HepG2 (cell line): ENCODE data around the gene RRBP1. TPM values are rescaled to one million over a fixed set of nuclear protein-coding genes. Genes with fewer than 3 reads are reported as not detected.

Experiments used
- CREB3 ChIP-seq: sonication (generic); formaldehyde crosslinking; IDR thresholded peaks from 2 replicates; pipeline ENCODE4 v1.5.0; 2020; ENCODE audit warnings: missing genetic modification reagents
- GABPA ChIP-seq, 2 experiments: IDR thresholded peaks; 2 replicates each; pipeline ENCODE4 v1.6.1; 2011 to 2016; ENCODE audit warnings: low read depth in 2 of 2, low read length in 1 of 2, missing biosample characterization in 1 of 2, missing genetic modification characterization in 1 of 2
- HMGXB4 ChIP-seq, 2 experiments: sonication (generic) in 1 of 2; formaldehyde crosslinking in 1 of 2; IDR thresholded peaks; 2 replicates each; pipeline versions ENCODE4 v1.4.0 to v1.6.1; 2018 to 2020; ENCODE audit warnings: missing genetic modification reagents in 2 of 2, borderline replicate concordance in 1 of 2, low read depth in 1 of 2, mild to moderate bottlenecking in 1 of 2, missing biosample characterization in 1 of 2
- JUN ChIP-seq: sonication (generic); formaldehyde crosslinking; IDR thresholded peaks from 2 replicates; pipeline ENCODE4 v1.4.0; 2020; ENCODE audit warnings: mild to moderate bottlenecking, missing genetic modification reagents
- KAT8 ChIP-seq: IDR thresholded peaks from 2 replicates; pipeline ENCODE4 v1.6.1; 2016; ENCODE audit warnings: missing genetic modification reagents, missing compliant biosample characterization
- KDM6A ChIP-seq: IDR thresholded peaks from 2 replicates; pipeline ENCODE4 v1.6.1; 2016; ENCODE audit warnings: low read depth
- NR2F1 ChIP-seq, 2 experiments: fragments of 450-650 bp in 1 of 2; formaldehyde crosslinking in 1 of 2; IDR thresholded peaks; 2 replicates each; pipeline versions ENCODE4 v1.5.0 to v1.6.1; 2016 to 2020; ENCODE audit warnings: mild to moderate bottlenecking in 1 of 2, missing compliant biosample characterization in 1 of 2, missing genetic modification reagents in 1 of 2, moderate library complexity in 1 of 2
- STAT6 ChIP-seq: sonication (generic); formaldehyde crosslinking; IDR thresholded peaks from 2 replicates; pipeline ENCODE4 v1.4.0; 2020; ENCODE audit warnings: missing genetic modification reagents, mild to moderate bottlenecking, borderline replicate concordance
- SUZ12 ChIP-seq: fragments of 150-350 bp; IDR thresholded peaks from 2 replicates; pipeline ENCODE4 v1.6.1; 2014; ENCODE audit warnings: low read depth, low read length
- THAP7 ChIP-seq: sonication (generic); formaldehyde crosslinking; IDR thresholded peaks from 2 replicates; pipeline ENCODE4 v1.8.1; 2023; ENCODE audit warnings: mild to moderate bottlenecking, missing genetic modification reagents
- ZBTB46 ChIP-seq: sonication (generic); formaldehyde crosslinking; IDR thresholded peaks from 2 replicates; pipeline ENCODE4 v1.4.0; 2020; ENCODE audit warnings: mild to moderate bottlenecking, missing genetic modification reagents, borderline replicate concordance
- ZIK1 ChIP-seq: sonication (generic); formaldehyde crosslinking; IDR thresholded peaks from 2 replicates; pipeline ENCODE4 v1.5.0; 2020; ENCODE audit warnings: mild to moderate bottlenecking, low read depth, missing genetic modification reagents, borderline replicate concordance
- ZNF614 ChIP-seq: IDR thresholded peaks from 2 replicates; pipeline ENCODE4 v1.6.1; 2018; ENCODE audit warnings: missing biosample characterization, missing genetic modification reagents, inconsistent platforms, borderline replicate concordance
- ZNF691 ChIP-seq: sonication (generic); formaldehyde crosslinking; IDR thresholded peaks from 2 replicates; pipeline ENCODE4 v1.4.0; 2020; ENCODE audit warnings: missing genetic modification reagents, low read depth, mild to moderate bottlenecking, borderline replicate concordance
- polyA plus RNA-seq, 8 experiments: library from polyadenylated mRNA; depleted of rRNA in 3 of 8; stranded (reverse) in 7 of 8; unstranded in 1 of 8; fragments of >200 nt; fragmentation: Illumina TruSeq in 4 of 8; extraction: Trizol in 4 of 8; gene quantifications; 2 replicates each; pipeline versions ENCODE4 v1.2.1 to v1.2.3, GENCODE V29; 2011 to 2016; ENCODE audit warnings: low read depth in 4 of 8, missing spikeins in 1 of 8, mixed read lengths in 1 of 8; ENCODE audit not compliant: insufficient read depth in 1 of 8
- total RNA-seq, 5 experiments: library from RNA; depleted of rRNA; stranded (reverse); fragments of >200 nt; fragmentation: Illumina TruSeq; extraction: Trizol; gene quantifications; 2 replicates each; pipeline ENCODE4 v1.2.3, GENCODE V29; 2016; ENCODE audit warnings: low read depth in 1 of 5
- TF ChIP-seq, protein P1 (sequence below): IDR thresholded peaks from 2 replicates; pipeline ENCODE4 v1.6.1; 2018; ENCODE audit warnings: missing genetic modification reagents

RRBP1 gene
- total and polyA plus RNA-seq, 2 of the 13 experiments (the other 11 are each of a cell fraction or from before 2014, with no cell fraction given), result 150 to 222 TPM

GRCh38 chr20:17605131-17605660 lies 76.8 kb downstream of the RRBP1 start (continued):
- TF ChIP-seq ZNF691 (CRISPR knock-in tag) (peak; percentile 44; the same call in 1 of the 2 replicates), STAT6 (CRISPR knock-in tag) (no peak), KAT8 (CRISPR knock-in tag) (peak; percentile 71), ZBTB46 (no peak), CREB3 (CRISPR knock-in tag) (no peak), GABPA (IDR thresholded peaks at IDR 0.05; ENCODE audit: low read depth, low read length) (no peak), GABPA (CRISPR knock-in tag; IDR thresholded peaks at IDR 0.05; ENCODE audit: low read depth) (peak; percentile 36; the same call in 1 of the 2 replicates), ZNF614 (CRISPR knock-in tag) (peak; percentile 99), SUZ12 (no peak), ZIK1 (CRISPR knock-in tag) (0 out of 2 replicates have a peak, but pooled peaks have one; percentile 29), THAP7 (CRISPR knock-in tag) (no peak), NR2F1 (CRISPR knock-in tag; IDR thresholded peaks at IDR 0.05) (peak; percentile 91 to 92), JUN (CRISPR knock-in tag) (peak; percentile 20; the same call in 1 of the 2 replicates), HMGXB4 (CRISPR knock-in tag; IDR thresholded peaks at IDR 0.05; ENCODE audit: borderline replicate concordance in 1 of 2, low read depth in 1 of 2) (peak; percentile 29 to 53; a peak in 2 of 4 replicates), KDM6A (CRISPR knock-in tag) (no peak)
- TF ChIP-seq, protein P1, sequence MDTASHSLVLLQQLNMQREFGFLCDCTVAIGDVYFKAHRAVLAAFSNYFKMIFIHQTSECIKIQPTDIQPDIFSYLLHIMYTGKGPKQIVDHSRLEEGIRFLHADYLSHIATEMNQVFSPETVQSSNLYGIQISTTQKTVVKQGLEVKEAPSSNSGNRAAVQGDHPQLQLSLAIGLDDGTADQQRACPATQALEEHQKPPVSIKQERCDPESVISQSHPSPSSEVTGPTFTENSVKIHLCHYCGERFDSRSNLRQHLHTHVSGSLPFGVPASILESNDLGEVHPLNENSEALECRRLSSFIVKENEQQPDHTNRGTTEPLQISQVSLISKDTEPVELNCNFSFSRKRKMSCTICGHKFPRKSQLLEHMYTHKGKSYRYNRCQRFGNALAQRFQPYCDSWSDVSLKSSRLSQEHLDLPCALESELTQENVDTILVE (CRISPR knock-in tag), result peak; percentile 52
